ENCODE data around the gene MAML2. TPM values are rescaled to one million over a fixed set of nuclear protein-coding genes. Genes with fewer than 3 reads are reported as not detected.

MAML2 gene
- total RNA-seq, 4 donors from 2014 or later = 15.9 to 31.9 (median 24.9) TPM

GRCh38 chr11:96332126-96332771, 10.7 kb downstream of the MAML2 start:
- in situ Hi-C loops (cut with MboI; ENCODE audit: low pct_ligation_motif_present in 1 of 4, low pct_unique_long_range_greater_than_20kb in 1 of 4, low sequenced_read_pairs in 3 of 4) = loop anchor here in 3 of 4 donors (25.0 kb wide), 2 partner anchors 95 to 270 kb away; no protein-coding TSS in a partner anchor
- 52 to 60% methylated on average over 8 of the region's 8 CpGs for WGBS, 2 donors (ENCODE audit: low coverage in 1 of 2)
- Histone ChIP-seq H3K27me3 (no peaks in the 10 kb centered on the region), H3K4me3 (no peak overlapping the region), H3K4me1 (peaks cover 18 to 68% (median 36%) of the 10 kb centered on the region in 4 donors), H3K27ac (peak overlapping the region; percentile 50 to 60 (median 51)), H3K9me3 (no peaks in the 10 kb centered on the region), H3K36me3 (no peaks in the 10 kb centered on the region)
- DNase-seq = no peak
- intact Hi-C loops (cut with DNase I; ENCODE audit: low total_unique reads) = loop anchor here (10.0 kb wide), 1 partner anchor 87 kb away; no protein-coding TSS in a partner anchor
- TF ChIP-seq CTCF (IDR thresholded peaks at IDR 0.05) = no peak
- no peak for TF ChIP-seq POLR2AphosphoS5 (IDR thresholded peaks at IDR 0.05)
- no peak for TF ChIP-seq EP300 (IDR thresholded peaks at IDR 0.05; ENCODE audit: low read depth)
- no peak for TF ChIP-seq POLR2A (IDR thresholded peaks at IDR 0.05)

GRCh38 chr11:96331699-96332116, 11.3 kb downstream of the MAML2 start:
- intact Hi-C loops (cut with DNase I; ENCODE audit: low total_unique reads) = loop anchor here (10.0 kb wide), 1 partner anchor 87 kb away; no protein-coding TSS in a partner anchor
- Histone ChIP-seq H3K4me1 (peaks cover 14 to 63% (median 31%) of the 10 kb centered on the region in 4 donors), H3K9me3 (no peaks in the 10 kb centered on the region), H3K36me3 (no peaks in the 10 kb centered on the region), H3K27ac (peak overlapping the region; percentile 50 to 60 (median 51)), H3K4me3 (no peak overlapping the region), H3K27me3 (no peaks in the 10 kb centered on the region)
- WGBS, 2 donors (ENCODE audit: low coverage in 1 of 2) = 69 to 89% methylated on average over 7 of the region's 7 CpGs
- in situ Hi-C loops (cut with MboI; ENCODE audit: low pct_ligation_motif_present in 1 of 4, low pct_unique_long_range_greater_than_20kb in 1 of 4, low sequenced_read_pairs in 3 of 4) = loop anchor here in 3 of 4 donors (25.0 kb wide), 2 partner anchors 94 to 269 kb away; no protein-coding TSS in a partner anchor
- no peak for DNase-seq
- TF ChIP-seq POLR2A (IDR thresholded peaks at IDR 0.05) = no peak
- no peak for TF ChIP-seq POLR2AphosphoS5 (IDR thresholded peaks at IDR 0.05)
- TF ChIP-seq EP300 (IDR thresholded peaks at IDR 0.05; ENCODE audit: low read depth) = no peak

- no peak for DNase-seq
- Histone ChIP-seq H3K27me3 (no peaks in the 10 kb centered on the region), H3K4me1 (peaks cover 17 to 53% (median 33%) of the 10 kb centered on the region in 4 donors), H3K36me3 (no peaks in the 10 kb centered on the region), H3K9me3 (no peaks in the 10 kb centered on the region), H3K4me3 (no peak overlapping the region), H3K27ac (no peak overlapping the region)
- 94% methylated on average over 4 of the region's 4 CpGs; no CpG with 5 or more reads in 1 of the 2 donors for WGBS, 2 donors (ENCODE audit: low coverage in 1 of 2)
- TF ChIP-seq CTCF (IDR thresholded peaks at IDR 0.05) (no peak), EP300 (IDR thresholded peaks at IDR 0.05; ENCODE audit: low read depth) (no peak), POLR2A (IDR thresholded peaks at IDR 0.05) (no peak), POLR2AphosphoS5 (IDR thresholded peaks at IDR 0.05) (no peak)
- intact Hi-C loops (cut with DNase I; ENCODE audit: low total_unique reads) = loop anchor here (10.0 kb wide), 1 partner anchor 86 kb away; no protein-coding TSS in a partner anchor
- in situ Hi-C loops (cut with MboI; ENCODE audit: low pct_ligation_motif_present in 1 of 4, low pct_unique_long_range_greater_than_20kb in 1 of 4, low sequenced_read_pairs in 3 of 4) = loop anchor here in 3 of 4 donors (25.0 kb wide), 2 partner anchors 93 to 268 kb away; no protein-coding TSS in a partner anchor
Observed at GRCh38 chr11:96330511-96330859, 12.5 kb downstream of the MAML2 start.

- in situ Hi-C loops (cut with MboI; ENCODE audit: low pct_ligation_motif_present in 1 of 4, low pct_unique_long_range_greater_than_20kb in 1 of 4, low sequenced_read_pairs in 3 of 4) (loop anchor here in 3 of 4 donors (25.0 kb wide), 2 partner anchors 93 to 268 kb away; no protein-coding TSS in a partner anchor), intact Hi-C loops (cut with DNase I; ENCODE audit: low total_unique reads) (loop anchor here (10.0 kb wide), 1 partner anchor 85 kb away; no protein-coding TSS in a partner anchor)
- H3K9me3 ChIP-seq = no peaks in the 10 kb centered on the region
- WGBS, 2 donors (ENCODE audit: low coverage in 1 of 2) = 70 to 80% methylated on average over 2 to 3 of the region's 3 CpGs
- H3K27me3 ChIP-seq = no peaks in the 10 kb centered on the region
- peaks cover 18 to 52% (median 34%) of the 10 kb centered on the region in 4 donors for H3K4me1 ChIP-seq
- no peak for DNase-seq
- no peaks in the 10 kb centered on the region for H3K36me3 ChIP-seq
- H3K4me3 ChIP-seq = no peak overlapping the region
- H3K27ac ChIP-seq = no peak overlapping the region
- TF ChIP-seq CTCF (IDR thresholded peaks at IDR 0.05) (no peak), POLR2A (IDR thresholded peaks at IDR 0.05) (no peak), POLR2AphosphoS5 (IDR thresholded peaks at IDR 0.05) (no peak), EP300 (IDR thresholded peaks at IDR 0.05; ENCODE audit: low read depth) (no peak)
Observed at GRCh38 chr11:96329855-96330510, 13.0 kb downstream of the MAML2 start.
